HL-60/S4 treated with phorbol 12-myristate 13-acetate at 8.2 ng/mL for 4 days and 3 days (cell line): ENCODE measurements around the gene MMEL1.
"Not testable (repeated sequence)": the region's sequence is repeated elsewhere in the genome, so short reads cannot be mapped to it uniquely, and the experiment has no call there.

ENCODE experiments used
- in situ Hi-C: fragments of 300-500 bp; cut with MboI; formaldehyde crosslinking; loops from 2 replicates; pipeline ENCODE4 v1.15.0; 2022; ENCODE audit warnings: low sequenced_read_pairs

Gene MMEL1

GRCh38 chr1:2629627-2630497 is 3.0 kb downstream of the MMEL1 start:
- in situ Hi-C loops: no loop called here

GRCh38 chr1:2628933-2629626 is 3.7 kb downstream of the MMEL1 start:
- in situ Hi-C loops: no loop called here

- in situ Hi-C loops: no loop called here
Observed at GRCh38 chr1:2628191-2628932, 4.5 kb downstream of the MMEL1 start.

- in situ Hi-C loops: no loop called here
Observed at GRCh38 chr1:2627746-2628145, 5.1 kb downstream of the MMEL1 start.

- in situ Hi-C loops: not testable (repeated sequence)
Observed at GRCh38 chr1:2625748-2626147, 7.1 kb downstream of the MMEL1 start.

- in situ Hi-C loops: no loop called here
Observed at GRCh38 chr1:2625311-2625710, 7.5 kb downstream of the MMEL1 start.

- in situ Hi-C loops: no loop called here
Observed at GRCh38 chr1:2624735-2625300, 8.0 kb downstream of the MMEL1 start.

- in situ Hi-C loops: no loop called here
Observed at GRCh38 chr1:2623571-2624337, 9.1 kb downstream of the MMEL1 start.

- in situ Hi-C loops: no loop called here
Observed at GRCh38 chr1:2617971-2618470, 14.8 kb downstream of the MMEL1 start.

- in situ Hi-C loops: no loop called here
Observed at GRCh38 chr1:2614145-2614544, 18.7 kb downstream of the MMEL1 start.

GRCh38 chr1:2612591-2613365 is 20.0 kb downstream of the MMEL1 start:
- in situ Hi-C loops: no loop called here

GRCh38 chr1:2611621-2612437 is 21.0 kb downstream of the MMEL1 start:
- in situ Hi-C loops: no loop called here

- in situ Hi-C loops: no loop called here
Observed at GRCh38 chr1:2611031-2611501, 21.8 kb downstream of the MMEL1 start.

GRCh38 chr1:2610036-2610959 is 22.5 kb downstream of the MMEL1 start:
- in situ Hi-C loops: no loop called here

GRCh38 chr1:2609319-2610035 is 23.3 kb downstream of the MMEL1 start:
- in situ Hi-C loops: no loop called here

- in situ Hi-C loops: no loop called here
Observed at GRCh38 chr1:2607641-2608091, 25.1 kb downstream of the MMEL1 start.
